Ishikawa (cell line): ENCODE data around the gene KCTD2.

Experiments
- NFIC ChIP-seq: IDR thresholded peaks from 2 replicates; pipeline ENCODE4 v1.6.1; 2012
- RAD21 ChIP-seq: IDR thresholded peaks from 2 replicates; pipeline ENCODE4 v1.6.1; 2012; ENCODE audit warnings: low read depth
- REST ChIP-seq: IDR thresholded peaks from 2 replicates; pipeline ENCODE4 v1.6.1; 2012; ENCODE audit warnings: low read depth, mild to moderate bottlenecking
- TAF1 ChIP-seq: IDR thresholded peaks from 2 replicates; pipeline ENCODE4 v1.6.1; 2012; ENCODE audit warnings: low read depth, mild to moderate bottlenecking
- TEAD4 ChIP-seq: IDR thresholded peaks from 2 replicates; pipeline ENCODE4 v1.6.1; 2012
- YY1 ChIP-seq: IDR thresholded peaks from 2 replicates; pipeline ENCODE4 v1.6.1; 2012; ENCODE audit warnings: low read depth
- ZBTB7A ChIP-seq: IDR thresholded peaks from 2 replicates; pipeline ENCODE4 v1.6.1; 2012; ENCODE audit warnings: low read depth
- TF ChIP-seq, protein P1 (sequence below): IDR thresholded peaks from 2 replicates; pipeline ENCODE4 v1.6.1; 2012

- no peak for TF ChIP-seq TAF1
- no peak for TF ChIP-seq RAD21
- no peak for TF ChIP-seq REST
- no peak for TF ChIP-seq ZBTB7A
- TF ChIP-seq TEAD4 = no peak
- no peak for TF ChIP-seq YY1
- TF ChIP-seq NFIC = no peak
- TF ChIP-seq, protein P1, sequence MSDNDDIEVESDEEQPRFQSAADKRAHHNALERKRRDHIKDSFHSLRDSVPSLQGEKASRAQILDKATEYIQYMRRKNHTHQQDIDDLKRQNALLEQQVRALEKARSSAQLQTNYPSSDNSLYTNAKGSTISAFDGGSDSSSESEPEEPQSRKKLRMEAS = no peak
These were observed 34.9 kb downstream of the KCTD2 start for GRCh38 chr17:75081611-75082540.
